Spinal cord (tissue), 10 donors: ENCODE results near the gene EIF4E2. TPM values are rescaled to one million over a fixed set of nuclear protein-coding genes. Genes with fewer than 3 reads are reported as not detected.
"Not testable (repeated sequence)": the region's sequence is repeated elsewhere in the genome, so short reads cannot be mapped to it uniquely, and the experiment has no call there.

Experiments used
- DNase-seq, 6 donors: peaks; one replicate each; pipeline versions ENCODE4 v3.0.0 to v3.0.0-alpha.2; 2013 to 2015; ENCODE audit warnings: low spot score in 6 of 6, low read depth in 4 of 6
- H3K27ac ChIP-seq: one replicate; pipeline ENCODE4 v1.5.1; 2013; ENCODE audit warnings: low read depth, low read length, control low read depth
- H3K27me3 ChIP-seq: one replicate; pipeline ENCODE4 v1.6.1; 2013; ENCODE audit warnings: low read length; ENCODE audit not compliant: control insufficient read depth, insufficient read depth
- H3K36me3 ChIP-seq: one replicate; pipeline ENCODE4 v1.6.1; 2013; ENCODE audit warnings: low read length; ENCODE audit not compliant: control insufficient read depth, insufficient read depth
- H3K4me1 ChIP-seq: one replicate; pipeline ENCODE4 v1.6.1; 2013; ENCODE audit warnings: low read length; ENCODE audit not compliant: control insufficient read depth, insufficient read depth
- H3K4me3 ChIP-seq: one replicate; pipeline ENCODE4 v1.5.1; 2013; ENCODE audit warnings: low read depth, low read length, control low read depth
- H3K9me3 ChIP-seq: one replicate; pipeline ENCODE4 v1.6.1; 2013; ENCODE audit warnings: low read length; ENCODE audit not compliant: control insufficient read depth, insufficient read depth
- WGBS: methylation state at CpG from one replicate; pipeline ENCODE4 v1.1.5; 2013; ENCODE audit warnings: missing lambda C conversion rate; ENCODE audit not compliant: insufficient coverage; 5-methylcytosine and 5-hydroxymethylcytosine counted together
- polyA plus RNA-seq, 2 donors: library from polyadenylated mRNA; unstranded; fragments of 120-200 nt; gene quantifications; one replicate each; pipeline ENCODE4 v1.2.1, GENCODE V29; 2013; ENCODE audit not compliant: insufficient read length in 2 of 2
- total RNA-seq, 2 donors: library from RNA; depleted of rRNA in 1 of 2; stranded (reverse); fragments of 120-200 nt in 1 of 2; fragments of >200 nt in 1 of 2; gene quantifications; one replicate each; pipeline versions ENCODE4 v1.2.3 to v1.2.4, GENCODE V29; 2013 to 2014
- donor health status: healthy.

EIF4E2 gene
- total and polyA plus RNA-seq, 4 donors = 37.4 to 84.4 (median 72.2) TPM

DNA sequence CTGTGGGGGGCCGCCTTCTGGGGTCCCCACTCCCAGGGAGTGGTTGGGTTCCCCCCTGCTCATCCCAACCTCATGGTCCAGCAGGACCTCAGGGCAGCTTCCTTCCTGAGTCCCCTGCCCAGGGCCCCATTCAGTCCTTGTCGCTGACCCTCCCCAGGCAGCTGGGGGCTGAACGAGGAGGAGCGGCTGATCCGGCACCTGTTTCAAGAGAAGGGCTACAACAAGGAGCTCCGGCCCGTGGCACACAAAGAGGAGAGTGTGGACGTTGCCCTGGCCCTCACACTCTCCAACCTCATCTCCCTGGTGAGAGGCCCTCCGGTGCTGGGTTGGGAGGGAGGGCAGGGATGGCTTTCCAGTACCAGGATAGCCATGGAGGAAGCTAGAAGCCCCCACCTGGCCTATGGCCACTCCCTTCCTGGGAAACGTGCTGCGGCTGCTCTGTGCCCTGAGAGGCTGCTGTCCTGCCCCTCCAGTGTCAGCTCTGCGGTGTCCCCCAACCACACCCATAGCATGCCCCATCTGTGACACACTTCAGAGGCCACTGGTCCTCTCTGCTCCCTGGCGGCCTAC lies 24.0 kb upstream of the EIF4E2 start:
- no peak for DNase-seq
- peaks cover 31% of the 10 kb centered on the region for H3K27me3 ChIP-seq
- H3K36me3 ChIP-seq = peaks cover 5% of the 10 kb centered on the region
- no peak overlapping the region for H3K4me3 ChIP-seq
- H3K27ac ChIP-seq = no peak overlapping the region
- WGBS = 58% methylated on average over 7 of the region's 13 CpGs
- H3K9me3 ChIP-seq = no peaks in the 10 kb centered on the region
- peaks cover 33% of the 10 kb centered on the region for H3K4me1 ChIP-seq

DNA sequence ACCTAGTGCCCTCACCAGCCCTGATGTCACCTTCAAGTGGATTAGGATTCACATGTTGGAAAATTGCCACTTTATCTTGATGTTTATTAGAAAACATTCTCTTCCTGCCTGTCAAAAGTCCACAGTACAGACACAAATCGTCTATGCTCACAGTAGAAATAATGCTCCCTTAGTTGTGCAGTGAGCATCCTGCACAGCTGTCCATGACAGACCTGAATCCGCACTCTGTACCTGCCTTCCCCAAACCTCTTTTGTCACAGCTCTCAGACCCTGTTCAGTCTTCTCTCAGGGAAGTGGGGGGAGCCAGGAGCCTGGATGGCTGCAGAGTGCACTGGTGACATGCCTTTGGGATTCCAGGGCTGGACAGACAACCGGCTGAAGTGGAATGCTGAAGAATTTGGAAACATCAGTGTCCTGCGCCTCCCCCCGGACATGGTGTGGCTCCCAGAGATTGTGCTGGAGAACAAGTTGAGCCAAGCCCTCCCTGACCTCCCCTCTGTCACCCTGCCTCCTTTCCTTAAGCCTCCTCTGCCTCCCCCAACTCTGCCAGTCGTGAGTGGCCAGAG lies 22.5 kb upstream of the EIF4E2 start:
- DNase-seq = no peak
- Histone ChIP-seq H3K9me3 (no peaks in the 10 kb centered on the region), H3K27me3 (peaks cover 23% of the 10 kb centered on the region), H3K4me3 (no peak overlapping the region), H3K27ac (no peak overlapping the region), H3K4me1 (peaks cover 18% of the 10 kb centered on the region), H3K36me3 (peaks cover 5% of the 10 kb centered on the region)
- WGBS = 75% methylated on average over 6 of the region's 6 CpGs

GRCh38 chr2:232528746-232529460 lies 21.6 kb upstream of the EIF4E2 start:
- Histone ChIP-seq H3K4me1 (peaks cover 10% of the 10 kb centered on the region), H3K27ac (no peak overlapping the region), H3K36me3 (peaks cover 5% of the 10 kb centered on the region), H3K27me3 (peaks cover 14% of the 10 kb centered on the region), H3K9me3 (no peaks in the 10 kb centered on the region), H3K4me3 (no peak overlapping the region)
- 87% methylated on average over 9 of the region's 11 CpGs for WGBS
- DNase-seq = no peak

DNA sequence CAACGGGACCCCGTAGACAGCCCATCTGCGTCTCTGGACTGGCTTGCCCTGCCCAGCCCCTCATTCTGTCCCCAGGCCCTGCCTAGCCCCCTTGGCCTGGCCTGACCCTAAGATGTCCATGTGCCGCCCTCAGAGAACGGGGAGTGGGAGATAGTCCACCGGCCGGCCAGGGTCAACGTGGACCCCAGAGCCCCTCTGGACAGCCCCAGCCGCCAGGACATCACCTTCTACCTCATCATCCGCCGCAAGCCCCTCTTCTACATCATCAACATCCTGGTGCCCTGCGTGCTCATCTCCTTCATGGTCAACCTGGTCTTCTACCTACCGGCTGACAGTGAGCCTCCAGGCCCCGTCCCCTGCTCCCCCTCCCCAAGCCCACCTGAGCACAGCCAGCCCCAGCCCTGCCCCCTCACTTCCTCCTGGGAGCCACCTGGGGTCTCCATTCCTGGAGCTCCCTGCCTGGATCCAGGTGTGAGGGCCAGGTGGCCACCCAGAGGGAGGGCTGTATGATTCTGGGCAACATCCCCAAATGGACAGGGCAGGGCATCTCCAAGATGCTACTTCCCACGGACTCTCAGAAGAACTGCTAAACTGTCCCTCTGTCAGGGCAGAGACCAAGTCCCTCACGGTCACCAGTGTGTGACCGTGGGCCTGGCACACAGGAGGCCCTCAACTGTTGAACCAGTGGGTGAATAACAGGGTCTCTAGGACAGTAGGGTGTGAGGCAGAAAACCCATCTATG lies 20.5 kb upstream of the EIF4E2 start:
- Histone ChIP-seq H3K9me3 (no peaks in the 10 kb centered on the region), H3K36me3 (peaks cover 2% of the 10 kb centered on the region), H3K4me3 (no peak overlapping the region), H3K27me3 (peaks cover 5% of the 10 kb centered on the region), H3K27ac (no peak overlapping the region), H3K4me1 (no peaks in the 10 kb centered on the region)
- DNase-seq = no peak
- WGBS = 88% methylated on average over 16 of the region's 17 CpGs

DNA sequence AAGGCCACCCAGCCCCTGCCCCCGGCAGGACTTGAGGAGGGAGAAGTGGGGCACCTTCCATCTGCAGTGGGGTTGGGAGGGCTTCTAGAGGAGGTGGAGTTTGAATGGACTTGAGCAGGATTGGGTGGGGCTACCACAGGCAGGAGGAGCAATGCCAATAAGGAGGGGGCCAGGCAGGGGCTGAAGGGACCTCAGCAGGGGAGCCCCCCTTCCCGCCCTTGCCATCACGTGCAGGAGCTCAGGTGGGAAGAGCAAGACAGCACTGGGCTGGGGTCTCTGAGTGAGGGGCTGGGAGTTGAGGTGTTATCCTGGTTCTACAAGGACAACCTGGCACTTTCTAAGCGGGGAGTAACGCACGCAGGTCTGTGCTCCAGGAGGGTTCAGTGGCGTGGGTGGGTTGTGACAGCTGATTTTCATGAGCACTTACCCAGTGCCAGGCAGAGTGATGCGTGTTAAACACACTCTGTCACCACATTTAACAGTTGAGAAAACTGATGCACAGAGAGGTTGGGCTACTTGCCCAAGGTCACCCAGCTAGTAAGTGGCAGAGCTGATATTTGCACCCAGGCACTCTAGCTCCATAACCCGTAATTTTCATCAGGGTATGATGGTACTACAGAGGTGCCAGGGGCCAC lies 19.7 kb upstream of the EIF4E2 start:
- no peaks in the 10 kb centered on the region for H3K27me3 ChIP-seq
- H3K4me3 ChIP-seq = no peak overlapping the region
- H3K4me1 ChIP-seq = no peaks in the 10 kb centered on the region
- DNase-seq = no peak
- H3K27ac ChIP-seq = no peak overlapping the region
- 88% methylated on average over 4 of the region's 9 CpGs for WGBS
- H3K9me3 ChIP-seq = no peaks in the 10 kb centered on the region
- no peaks in the 10 kb centered on the region for H3K36me3 ChIP-seq

DNA sequence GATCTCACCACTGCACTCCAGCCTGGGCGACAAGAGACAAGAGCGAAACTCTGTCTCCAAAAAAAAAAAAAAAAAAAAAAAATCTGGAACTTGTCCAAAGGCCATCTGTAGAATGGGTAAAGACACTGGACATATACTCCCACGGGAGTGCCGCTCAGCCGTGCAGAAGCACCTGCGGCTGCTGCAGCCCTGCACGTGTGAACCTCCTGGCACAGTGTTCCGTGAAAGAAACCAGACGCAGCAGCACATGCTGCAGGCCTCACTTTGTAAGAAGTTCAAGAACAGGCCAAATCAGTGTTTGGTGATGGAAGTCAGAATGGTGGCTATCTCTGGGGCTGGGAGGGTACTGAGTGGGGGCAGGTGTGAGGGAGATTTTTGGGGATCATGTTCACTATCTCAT lies 18.1 kb upstream of the EIF4E2 start:
- DNase-seq = no peak

GRCh38 chr2:232532821-232533220 lies 17.7 kb upstream of the EIF4E2 start:
- not testable (repeated sequence) for H3K27ac ChIP-seq, H3K9me3 ChIP-seq, H3K4me3 ChIP-seq, H3K36me3 ChIP-seq, DNase-seq, H3K4me1 ChIP-seq, H3K27me3 ChIP-seq
- WGBS = 75% methylated on average over 7 of the region's 7 CpGs

More for the DNA sequence above, 18.1 kb upstream of the EIF4E2 start:
- no peak overlapping the region for H3K27ac ChIP-seq
- no peaks in the 10 kb centered on the region for H3K36me3 ChIP-seq
- 75% methylated on average over 7 of the region's 9 CpGs for WGBS
- H3K4me3 ChIP-seq = no peak overlapping the region
- H3K9me3 ChIP-seq = peaks cover 3% of the 10 kb centered on the region
- H3K27me3 ChIP-seq = no peaks in the 10 kb centered on the region
- no peaks in the 10 kb centered on the region for H3K4me1 ChIP-seq

DNA sequence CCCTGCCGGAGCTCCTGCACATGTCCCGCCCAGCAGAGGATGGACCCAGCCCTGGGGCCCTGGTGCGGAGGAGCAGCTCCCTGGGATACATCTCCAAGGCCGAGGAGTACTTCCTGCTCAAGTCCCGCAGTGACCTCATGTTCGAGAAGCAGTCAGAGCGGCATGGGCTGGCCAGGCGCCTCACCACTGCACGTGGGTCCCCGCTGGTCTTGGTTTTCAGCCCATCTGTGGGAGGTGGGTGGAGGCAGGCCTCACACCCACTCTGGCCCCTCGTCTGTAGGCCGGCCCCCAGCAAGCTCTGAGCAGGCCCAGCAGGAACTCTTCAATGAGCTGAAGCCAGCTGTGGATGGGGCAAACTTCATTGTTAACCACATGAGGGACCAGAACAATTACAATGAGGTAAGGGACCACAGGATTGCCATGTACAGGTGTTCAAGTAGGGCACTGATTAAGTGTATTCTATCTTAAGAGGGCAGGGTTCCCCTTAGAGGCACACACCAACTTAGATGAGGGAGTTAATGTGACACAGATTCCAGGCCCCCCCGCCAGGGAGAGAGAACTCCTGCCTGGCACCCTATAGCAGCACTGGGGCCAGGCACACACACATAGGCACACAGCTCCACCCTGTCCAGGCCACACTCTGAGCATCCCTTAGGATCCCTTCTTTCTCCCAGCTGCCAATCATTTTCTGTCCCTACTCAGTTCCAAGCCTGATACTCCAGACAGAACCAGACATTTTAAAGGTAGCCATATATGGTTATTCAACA lies 16.4 kb upstream of the EIF4E2 start:
- 61% methylated on average over 12 of the region's 13 CpGs for WGBS
- Histone ChIP-seq H3K36me3 (no peaks in the 10 kb centered on the region), H3K27me3 (no peaks in the 10 kb centered on the region), H3K9me3 (peaks cover 3% of the 10 kb centered on the region), H3K4me1 (no peaks in the 10 kb centered on the region), H3K27ac (no peak overlapping the region), H3K4me3 (no peak overlapping the region)
- DNase-seq = no peak
